Neural cell (in vitro differentiated cells): ENCODE data around the gene USP11. TPM values are rescaled to one million over a fixed set of nuclear protein-coding genes. Genes with fewer than 3 reads are reported as not detected.

Experiments
- H2AFZ ChIP-seq: fragments of 200-600, 300-800 bp; sonication (generic), shearing (Covaris generic); 2 replicates; pipeline ENCODE4 v1.6.0; 2014; ENCODE audit warnings: low read depth, mild to moderate bottlenecking, antibody characterized with exemption, low read length, moderate library complexity
- H3F3A ChIP-seq: fragments of 200-600 bp; shearing (Covaris generic); 2 replicates; pipeline ENCODE4 v1.6.1; 2016; ENCODE audit warnings: mild to moderate bottlenecking, moderate library complexity, mixed read lengths, antibody characterized with exemption, low read length; ENCODE audit not compliant: insufficient read depth, poor library complexity, severe bottlenecking
- H3K27ac ChIP-seq: fragments of 200-600, 300-800 bp; sonication (generic), shearing (Covaris generic); 2 replicates; pipeline ENCODE4 v1.5.1; 2014; ENCODE audit warnings: mild to moderate bottlenecking, low read length, moderate library complexity
- H3K27me3 ChIP-seq: fragments of 300-800, 200-600 bp; sonication (generic), shearing (Covaris generic); 2 replicates; pipeline ENCODE4 v1.6.0; 2014; ENCODE audit warnings: mild to moderate bottlenecking, low read depth, low read length, moderate library complexity; ENCODE audit not compliant: insufficient read depth
- H3K36me3 ChIP-seq: fragments of 300-800, 200-600 bp; sonication (generic), shearing (Covaris generic); 2 replicates; pipeline ENCODE4 v1.5.1; 2014; ENCODE audit warnings: mild to moderate bottlenecking, antibody characterized with exemption, low read length, moderate library complexity; ENCODE audit not compliant: insufficient read depth
- H3K4me2 ChIP-seq: fragments of 300-800, 200-600 bp; sonication (generic), shearing (Covaris generic); 2 replicates; pipeline ENCODE4 v1.6.0; 2014; ENCODE audit warnings: mild to moderate bottlenecking, low read length
- H3K4me3 ChIP-seq: fragments of 300-800, 200-600 bp; sonication (generic), shearing (Covaris generic); 2 replicates; pipeline ENCODE4 v1.5.1; 2014; ENCODE audit warnings: mild to moderate bottlenecking, low read length, moderate library complexity
- H3K79me2 ChIP-seq: fragments of 200-600 bp; shearing (Covaris generic); replicated peaks from 2 replicates; pipeline ENCODE4 v1.6.0; 2014; ENCODE audit warnings: mild to moderate bottlenecking, low read length, moderate library complexity; ENCODE audit not compliant: insufficient read depth
- H3K9ac ChIP-seq: fragments of 300-800, 200-600 bp; sonication (generic), shearing (Covaris generic); 2 replicates; pipeline ENCODE4 v1.6.1; 2016; ENCODE audit warnings: mild to moderate bottlenecking, low read length, mixed read lengths
- H3K9me2 ChIP-seq: fragments of 200-600 bp; shearing (Covaris generic); 2 replicates; pipeline ENCODE4 v1.6.1; 2016; ENCODE audit warnings: mild to moderate bottlenecking, low read length, mixed read lengths; ENCODE audit not compliant: insufficient read depth
- H3K9me3 ChIP-seq: fragments of 200-600, 300-800 bp; sonication (generic), shearing (Covaris generic); 2 replicates; pipeline ENCODE4 v1.6.1; 2016; ENCODE audit warnings: mild to moderate bottlenecking, mixed run types, low read length, moderate library complexity, mixed read lengths
- H4K20me1 ChIP-seq: fragments of 200-600 bp; shearing (Covaris generic); 2 replicates; pipeline ENCODE4 v1.6.1; 2016; ENCODE audit warnings: mild to moderate bottlenecking, mixed run types; ENCODE audit not compliant: insufficient read depth
- EP300 ChIP-seq: fragments of 450-650 bp; conservative IDR thresholded peaks from 2 replicates; pipeline ENCODE4 v1.6.1; 2014; ENCODE audit warnings: antibody characterized with exemption, mild to moderate bottlenecking, moderate library complexity; ENCODE audit not compliant: poor library complexity, severe bottlenecking
- EZH2 ChIP-seq: fragments of 200-600, 300-800 bp; shearing (Covaris generic), sonication (generic); IDR thresholded peaks from 2 replicates; pipeline ENCODE4 v1.6.1; 2014; ENCODE audit warnings: antibody characterized with exemption, low read length, borderline replicate concordance, mild to moderate bottlenecking; ENCODE audit not compliant: insufficient read depth, poor library complexity, severe bottlenecking
- MXI1 ChIP-seq: fragments of 450-650 bp; conservative IDR thresholded peaks from 2 replicates; pipeline ENCODE4 v1.6.1; 2014; ENCODE audit warnings: antibody characterized with exemption, mild to moderate bottlenecking; ENCODE audit not compliant: poor library complexity, severe bottlenecking
- POLR2AphosphoS5 ChIP-seq: IDR thresholded peaks from 2 replicates; pipeline ENCODE4 v1.6.1; 2012
- RAD21 ChIP-seq: fragments of 450-650 bp; conservative IDR thresholded peaks from 2 replicates; pipeline ENCODE4 v1.6.1; 2014; ENCODE audit warnings: antibody characterized with exemption, mild to moderate bottlenecking, moderate library complexity
- SMC3 ChIP-seq: fragments of 450-650 bp; conservative IDR thresholded peaks from 2 replicates; pipeline ENCODE4 v1.6.1; 2014; ENCODE audit warnings: antibody characterized with exemption, mild to moderate bottlenecking, moderate library complexity; ENCODE audit not compliant: poor library complexity
- TAF1 ChIP-seq: IDR thresholded peaks from 2 replicates; pipeline ENCODE4 v1.6.1; 2012; ENCODE audit warnings: low read depth
- polyA plus RNA-seq: library from polyadenylated mRNA; depleted of rRNA; stranded (reverse); fragments of >200 nt; gene quantifications from 2 replicates; pipeline ENCODE4 v1.2.3, GENCODE V29; 2014
- TF ChIP-seq, protein P1 (sequence below): fragments of 450-650 bp; IDR thresholded peaks from 2 replicates; pipeline ENCODE4 v1.5.1; 2014; ENCODE audit warnings: antibody characterized with exemption, mild to moderate bottlenecking, moderate library complexity; ENCODE audit not compliant: poor library complexity, severe bottlenecking
- TF ChIP-seq, protein P2 (sequence below): IDR thresholded peaks from 2 replicates; pipeline ENCODE4 v1.6.1; 2012; ENCODE audit warnings: borderline replicate concordance

USP11 gene
- polyA plus RNA-seq, 1 donor from 2014 or later = 184 TPM

DNA sequence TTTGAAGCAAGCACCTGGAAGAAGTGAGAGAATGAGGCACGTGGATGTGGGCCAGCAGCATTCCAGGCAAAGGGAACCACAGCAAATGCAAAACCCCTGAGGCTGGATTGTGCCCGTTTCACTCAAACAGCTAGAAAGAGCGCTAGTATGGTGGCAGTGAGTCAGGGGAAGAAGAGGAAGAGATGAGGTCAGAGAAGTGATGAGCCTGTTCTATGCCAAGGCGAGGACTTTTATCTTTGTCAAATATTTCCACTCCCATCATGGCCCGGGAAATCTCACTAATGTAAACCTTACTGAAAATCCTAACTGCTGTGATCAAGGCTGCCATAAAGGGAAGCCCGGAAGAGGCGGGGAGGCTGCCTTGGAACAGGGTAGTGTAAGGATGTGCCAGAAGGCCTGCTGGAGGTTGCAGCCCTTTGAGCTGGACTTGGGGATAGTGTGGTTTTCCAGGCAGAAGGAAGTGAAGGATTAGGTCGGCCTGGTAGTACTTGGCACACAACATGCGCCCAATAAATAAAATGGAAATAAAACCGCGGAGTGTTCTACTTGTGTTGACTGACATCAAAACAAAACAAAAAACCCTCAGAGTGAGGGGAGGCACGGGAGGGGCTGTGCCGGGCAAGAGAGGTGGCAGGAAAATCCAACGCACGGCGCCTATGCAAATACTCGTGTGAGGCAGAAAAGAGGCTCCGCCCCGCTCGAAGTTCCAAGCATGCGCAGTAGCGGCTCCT, 15.5 kb upstream of the USP11 start:
- no peak overlapping the region for H3K4me2 ChIP-seq
- peak overlapping the region; percentile 51 for H3K9ac ChIP-seq
- H4K20me1 ChIP-seq = no peaks in the 10 kb centered on the region
- no peaks in the 10 kb centered on the region for H3K36me3 ChIP-seq
- H2AFZ ChIP-seq = no peak overlapping the region
- H3K27ac ChIP-seq = peak overlapping the region; percentile 75
- no peaks in the 10 kb centered on the region for H3K9me3 ChIP-seq
- H3F3A ChIP-seq = no peaks in the 10 kb centered on the region
- H3K9me2 ChIP-seq = no peaks in the 10 kb centered on the region
- H3K4me3 ChIP-seq = peak overlapping the region; percentile 53
- peaks cover 30% of the 10 kb centered on the region for H3K79me2 ChIP-seq
- TF ChIP-seq, protein P1, sequence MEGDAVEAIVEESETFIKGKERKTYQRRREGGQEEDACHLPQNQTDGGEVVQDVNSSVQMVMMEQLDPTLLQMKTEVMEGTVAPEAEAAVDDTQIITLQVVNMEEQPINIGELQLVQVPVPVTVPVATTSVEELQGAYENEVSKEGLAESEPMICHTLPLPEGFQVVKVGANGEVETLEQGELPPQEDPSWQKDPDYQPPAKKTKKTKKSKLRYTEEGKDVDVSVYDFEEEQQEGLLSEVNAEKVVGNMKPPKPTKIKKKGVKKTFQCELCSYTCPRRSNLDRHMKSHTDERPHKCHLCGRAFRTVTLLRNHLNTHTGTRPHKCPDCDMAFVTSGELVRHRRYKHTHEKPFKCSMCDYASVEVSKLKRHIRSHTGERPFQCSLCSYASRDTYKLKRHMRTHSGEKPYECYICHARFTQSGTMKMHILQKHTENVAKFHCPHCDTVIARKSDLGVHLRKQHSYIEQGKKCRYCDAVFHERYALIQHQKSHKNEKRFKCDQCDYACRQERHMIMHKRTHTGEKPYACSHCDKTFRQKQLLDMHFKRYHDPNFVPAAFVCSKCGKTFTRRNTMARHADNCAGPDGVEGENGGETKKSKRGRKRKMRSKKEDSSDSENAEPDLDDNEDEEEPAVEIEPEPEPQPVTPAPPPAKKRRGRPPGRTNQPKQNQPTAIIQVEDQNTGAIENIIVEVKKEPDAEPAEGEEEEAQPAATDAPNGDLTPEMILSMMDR = no peak
- no peak for TF ChIP-seq SMC3
- TF ChIP-seq EZH2 = no peak
- TF ChIP-seq POLR2AphosphoS5 = no peak
- H3K27me3 ChIP-seq = no peaks in the 10 kb centered on the region

DNA sequence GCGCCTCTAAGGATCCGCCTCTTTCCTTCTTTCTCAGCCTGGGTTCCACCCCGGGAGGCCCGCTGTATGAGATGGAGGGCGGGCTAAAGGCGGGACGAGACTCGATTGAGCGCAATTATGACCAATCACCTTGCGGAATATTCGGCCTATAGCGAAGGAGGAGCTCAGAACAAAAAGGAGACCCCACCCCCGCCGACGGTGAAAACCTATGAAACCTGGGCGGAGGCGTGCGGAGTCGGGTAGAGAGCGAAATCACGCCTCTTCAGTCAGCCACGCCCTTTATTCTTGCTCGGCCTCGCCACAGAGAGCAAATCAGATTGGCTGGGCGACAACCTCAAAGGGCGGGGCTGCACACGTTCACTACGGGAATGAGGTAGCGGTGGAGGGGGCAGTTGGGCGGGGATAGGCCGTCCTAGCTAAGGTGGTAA, 14.9 kb upstream of the USP11 start:
- Histone ChIP-seq H3K27ac (peak overlapping the region; percentile 93), H3K4me3 (peak overlapping the region; percentile 78), H3F3A (no peaks in the 10 kb centered on the region), H3K9ac (peak overlapping the region; percentile 89), H3K9me2 (no peaks in the 10 kb centered on the region), H2AFZ (no peak overlapping the region), H4K20me1 (no peaks in the 10 kb centered on the region), H3K9me3 (no peaks in the 10 kb centered on the region), H3K79me2 (peaks cover 30% of the 10 kb centered on the region), H3K36me3 (no peaks in the 10 kb centered on the region), H3K27me3 (no peaks in the 10 kb centered on the region), H3K4me2 (no peak overlapping the region)
- TF ChIP-seq RAD21 (no peak), POLR2AphosphoS5 (peak; percentile 74), TAF1 (no peak)

DNA sequence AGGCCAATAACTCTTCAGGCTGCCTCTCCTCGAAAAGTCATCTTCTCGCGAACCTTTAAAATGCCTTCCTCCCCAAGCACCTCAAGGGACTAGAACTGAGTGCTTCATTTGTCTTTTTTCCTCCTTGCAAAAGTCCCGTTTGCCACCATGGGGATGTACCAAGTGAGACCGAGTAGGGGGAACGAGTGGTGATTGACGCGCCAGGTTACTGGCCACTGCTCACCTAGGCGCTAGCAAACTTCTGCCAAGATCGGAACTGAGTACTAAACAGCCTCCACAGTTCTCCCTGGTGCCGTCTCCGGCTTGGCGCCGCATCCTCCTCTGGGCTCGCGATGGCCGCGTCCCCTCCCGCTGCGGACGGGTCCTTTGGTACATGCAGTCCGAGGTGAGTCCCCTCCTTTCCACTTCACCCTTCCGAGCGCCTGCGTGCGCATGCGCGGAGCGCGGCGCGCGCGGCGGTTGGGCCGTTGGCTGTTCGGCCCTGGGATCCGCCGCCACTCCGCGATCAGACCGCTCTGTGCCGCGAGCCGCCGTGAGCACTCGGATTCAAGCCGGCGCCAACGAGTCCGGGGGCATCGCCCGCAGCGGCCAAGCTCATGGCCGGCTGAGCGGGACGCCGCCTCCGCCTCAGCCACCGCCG, 14.4 kb upstream of the USP11 start, which contains the start of gene CDK16:
Gene CDK16, plus strand, starts transcription at position 402 of the 640 bp plus-strand sequence. CDS start 4,877 bp downstream, outside the sequence.
- peak within 1 kb of the TSS; percentile 93 for H3K27ac ChIP-seq
- peaks cover 30% of the 10 kb centered on the region for H3K79me2 ChIP-seq
- no peaks in the 10 kb centered on the region for H3F3A ChIP-seq
- H3K9me2 ChIP-seq = no peaks in the 10 kb centered on the region
- H3K36me3 ChIP-seq = no peaks in the 10 kb centered on the region
- no peaks in the 10 kb centered on the region for H3K27me3 ChIP-seq
- H3K4me2 ChIP-seq = peak within 1 kb of the TSS; percentile 59
- peak within 1 kb of the TSS; percentile 89 for H3K9ac ChIP-seq
- H4K20me1 ChIP-seq = no peaks in the 10 kb centered on the region
- no peaks in the 10 kb centered on the region for H3K9me3 ChIP-seq
- peak within 1 kb of the TSS; percentile 78 for H3K4me3 ChIP-seq
- no peak within 1 kb of the TSS for H2AFZ ChIP-seq
- peak; percentile 46 for TF ChIP-seq SMC3
- TF ChIP-seq EP300 = no peak
- TF ChIP-seq TAF1 = no peak
- TF ChIP-seq POLR2AphosphoS5 = peak; percentile 86
- TF ChIP-seq RAD21 = peak; percentile 43
- no peak for TF ChIP-seq EZH2
- TF ChIP-seq MXI1 = no peak
- TF ChIP-seq, protein P2, sequence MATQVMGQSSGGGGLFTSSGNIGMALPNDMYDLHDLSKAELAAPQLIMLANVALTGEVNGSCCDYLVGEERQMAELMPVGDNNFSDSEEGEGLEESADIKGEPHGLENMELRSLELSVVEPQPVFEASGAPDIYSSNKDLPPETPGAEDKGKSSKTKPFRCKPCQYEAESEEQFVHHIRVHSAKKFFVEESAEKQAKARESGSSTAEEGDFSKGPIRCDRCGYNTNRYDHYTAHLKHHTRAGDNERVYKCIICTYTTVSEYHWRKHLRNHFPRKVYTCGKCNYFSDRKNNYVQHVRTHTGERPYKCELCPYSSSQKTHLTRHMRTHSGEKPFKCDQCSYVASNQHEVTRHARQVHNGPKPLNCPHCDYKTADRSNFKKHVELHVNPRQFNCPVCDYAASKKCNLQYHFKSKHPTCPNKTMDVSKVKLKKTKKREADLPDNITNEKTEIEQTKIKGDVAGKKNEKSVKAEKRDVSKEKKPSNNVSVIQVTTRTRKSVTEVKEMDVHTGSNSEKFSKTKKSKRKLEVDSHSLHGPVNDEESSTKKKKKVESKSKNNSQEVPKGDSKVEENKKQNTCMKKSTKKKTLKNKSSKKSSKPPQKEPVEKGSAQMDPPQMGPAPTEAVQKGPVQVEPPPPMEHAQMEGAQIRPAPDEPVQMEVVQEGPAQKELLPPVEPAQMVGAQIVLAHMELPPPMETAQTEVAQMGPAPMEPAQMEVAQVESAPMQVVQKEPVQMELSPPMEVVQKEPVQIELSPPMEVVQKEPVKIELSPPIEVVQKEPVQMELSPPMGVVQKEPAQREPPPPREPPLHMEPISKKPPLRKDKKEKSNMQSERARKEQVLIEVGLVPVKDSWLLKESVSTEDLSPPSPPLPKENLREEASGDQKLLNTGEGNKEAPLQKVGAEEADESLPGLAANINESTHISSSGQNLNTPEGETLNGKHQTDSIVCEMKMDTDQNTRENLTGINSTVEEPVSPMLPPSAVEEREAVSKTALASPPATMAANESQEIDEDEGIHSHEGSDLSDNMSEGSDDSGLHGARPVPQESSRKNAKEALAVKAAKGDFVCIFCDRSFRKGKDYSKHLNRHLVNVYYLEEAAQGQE = no peak
- TF ChIP-seq, protein P1 = no peak
